Effector memory CD8-positive, alpha-beta T cell (primary cell): ENCODE measurements around the gene VIPR2.
"Not testable (repeated sequence)": the region's sequence is repeated elsewhere in the genome, so short reads cannot be mapped to it uniquely, and the experiment has no call there.

Source experiments
- ATAC-seq: fragments of 150-1000 bp; cut with Tn5 transposase; replicated peaks from 2 replicates; pipeline ENCODE4 v1.10.0; 2021; ENCODE audit warnings: mild to moderate bottlenecking, moderate library complexity
- DNase-seq, 3 experiments: peaks; one replicate each; pipeline ENCODE4 v3.0.0; 2021
- H3K27ac Mint-ChIP-seq, 2 donors: one replicate each; pipeline ENCODE4 v1.8.0; 2022; ENCODE audit warnings: mild to moderate bottlenecking in 2 of 2, mixed read lengths in 2 of 2, moderate library complexity in 2 of 2
- H3K27me3 Mint-ChIP-seq, 2 donors: one replicate each; pipeline ENCODE4 v1.8.0; 2022; ENCODE audit warnings: mixed read lengths in 2 of 2
- H3K36me3 Mint-ChIP-seq: one replicate; pipeline ENCODE4 v1.8.0; 2022; ENCODE audit warnings: mild to moderate bottlenecking, moderate library complexity, mixed read lengths; ENCODE audit not compliant: insufficient read depth
- H3K4me1 Mint-ChIP-seq, 2 donors: one replicate each; pipeline ENCODE4 v1.8.0; 2022; ENCODE audit warnings: low read depth in 2 of 2, mixed read lengths in 2 of 2
- H3K4me3 Mint-ChIP-seq, 2 donors: one replicate each; pipeline ENCODE4 v1.8.0; 2022; ENCODE audit warnings: mild to moderate bottlenecking in 2 of 2, mixed read lengths in 2 of 2, moderate library complexity in 2 of 2
- H3K9me3 Mint-ChIP-seq, 2 donors: one replicate each; pipeline ENCODE4 v1.8.0; 2022; ENCODE audit warnings: mixed read lengths in 2 of 2

Gene VIPR2

DNA sequence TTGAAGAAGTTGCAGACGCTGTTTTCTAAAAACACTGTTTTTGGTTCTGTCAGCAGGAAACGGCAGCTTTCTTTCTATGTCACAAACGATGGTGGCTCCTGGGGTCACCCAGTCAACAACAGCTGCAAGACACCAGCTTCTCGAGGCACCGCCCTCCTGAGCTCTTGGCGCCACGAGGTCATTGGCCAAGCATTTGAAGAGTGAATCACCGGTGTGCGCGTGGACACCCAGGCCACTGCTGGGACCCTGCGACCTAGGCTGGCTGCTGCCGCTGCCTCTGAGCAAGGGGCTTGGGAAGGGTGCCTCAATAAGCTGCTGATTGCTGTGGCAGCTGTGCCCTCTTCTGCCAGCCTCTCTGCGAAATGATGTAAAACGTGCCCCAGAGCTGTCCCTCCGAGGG, 22.5 kb upstream of the VIPR2 start:
- DNase-seq: no peak
- no peak for ATAC-seq
- Mint-ChIP-seq H3K4me3 (no peak overlapping the region), H3K27me3 (no peaks in the 10 kb centered on the region), H3K27ac (no peak overlapping the region), H3K4me1 (no peaks in the 10 kb centered on the region), H3K9me3 (no peaks in the 10 kb centered on the region), H3K36me3 (no peaks in the 10 kb centered on the region)

DNA sequence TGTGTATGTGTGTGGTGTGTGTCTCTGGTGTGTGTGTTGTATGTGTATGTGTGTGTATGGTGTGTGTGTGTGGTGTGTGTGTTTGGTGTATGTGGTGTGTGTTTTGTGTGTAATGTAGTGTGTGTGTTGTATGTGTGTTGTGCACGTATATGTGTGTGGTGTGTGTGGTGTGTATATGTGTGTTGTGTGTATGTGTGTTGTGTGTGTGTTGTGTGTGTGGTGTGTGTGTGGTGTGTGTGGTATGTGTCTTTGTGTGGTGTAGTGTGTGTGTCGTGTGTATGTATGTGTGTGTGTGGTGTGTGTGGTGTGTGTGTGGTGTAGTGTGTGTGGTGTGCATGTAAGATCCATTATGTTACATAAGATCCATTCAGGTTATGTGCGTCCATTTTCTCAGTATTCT, 21.9 kb upstream of the VIPR2 start:
- Mint-ChIP-seq H3K4me1 (no peaks in the 10 kb centered on the region), H3K27ac (no peak overlapping the region), H3K9me3 (no peaks in the 10 kb centered on the region), H3K27me3 (no peaks in the 10 kb centered on the region), H3K36me3 (no peaks in the 10 kb centered on the region), H3K4me3 (no peak overlapping the region)
- DNase-seq (no peak), ATAC-seq (no peak)

- DNase-seq: no peak
- ATAC-seq: no peak
Observed at GRCh38 chr7:159165352-159165751, 20.7 kb upstream of the VIPR2 start.

DNA sequence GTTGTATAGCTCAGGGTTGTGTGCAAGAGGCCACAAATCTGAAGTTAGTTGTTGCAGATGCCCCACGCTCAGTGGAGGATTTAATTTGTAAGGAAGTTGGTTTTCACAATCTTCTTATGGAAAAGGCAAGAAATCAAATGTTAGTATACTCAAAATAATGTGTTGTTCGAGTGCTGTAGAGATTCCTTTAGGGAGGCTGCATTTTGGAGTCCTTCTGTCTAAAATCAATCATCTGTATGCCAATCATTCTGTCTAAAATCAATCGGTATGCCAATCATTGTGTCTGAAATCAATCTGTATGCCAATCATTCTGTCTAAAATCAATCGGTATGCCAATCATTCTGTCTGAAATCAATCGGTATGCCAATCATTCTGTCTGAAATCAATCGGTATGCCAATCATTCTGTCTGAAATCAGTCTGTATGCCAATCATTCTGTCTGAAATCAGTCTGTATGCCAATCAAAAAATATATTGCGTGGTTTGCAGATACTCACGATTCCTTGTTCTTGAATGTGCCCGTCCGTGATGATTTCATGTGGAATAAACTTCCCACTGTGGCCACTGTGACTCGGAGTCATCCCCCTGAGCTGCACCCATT, 19.1 kb upstream of the VIPR2 start:
- H3K4me1 Mint-ChIP-seq, H3K27me3 Mint-ChIP-seq, DNase-seq, H3K36me3 Mint-ChIP-seq, H3K27ac Mint-ChIP-seq, ATAC-seq, H3K9me3 Mint-ChIP-seq, H3K4me3 Mint-ChIP-seq: not testable (repeated sequence)

More at GRCh38 chr7:159165352-159165751, 20.7 kb upstream of the VIPR2 start:
- H3K27ac Mint-ChIP-seq: no peak overlapping the region
- no peaks in the 10 kb centered on the region for H3K4me1 Mint-ChIP-seq
- no peaks in the 10 kb centered on the region for H3K9me3 Mint-ChIP-seq
- no peak overlapping the region for H3K4me3 Mint-ChIP-seq
- no peaks in the 10 kb centered on the region for H3K27me3 Mint-ChIP-seq
- no peaks in the 10 kb centered on the region for H3K36me3 Mint-ChIP-seq

DNA sequence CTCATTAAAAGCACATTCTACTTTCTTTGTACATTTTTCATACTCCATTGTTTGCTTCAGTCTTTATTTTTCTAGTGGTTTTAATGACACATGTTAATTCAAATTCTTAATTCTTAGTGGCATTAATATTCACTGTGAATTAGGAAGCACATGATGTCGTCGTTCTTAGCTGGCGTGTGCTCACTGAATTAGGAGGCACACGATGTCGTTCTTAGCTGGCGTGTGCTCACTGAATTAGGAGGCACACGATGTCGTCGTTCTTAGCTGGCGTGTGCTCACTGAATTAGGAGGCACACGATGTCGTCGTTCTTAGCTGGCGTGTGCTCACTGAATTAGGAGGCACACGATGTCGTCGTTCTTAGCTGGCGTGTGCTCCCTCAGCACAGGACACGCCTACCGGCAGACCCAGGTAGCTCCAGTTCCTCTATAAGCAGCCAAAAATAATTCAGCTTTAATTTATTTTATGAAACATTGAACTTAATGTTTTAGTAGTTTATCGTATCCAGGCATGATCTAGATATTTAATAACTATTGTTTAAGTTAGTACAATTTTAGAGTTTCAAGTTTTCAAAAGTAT, 17.5 kb upstream of the VIPR2 start:
- not testable (repeated sequence) for H3K27me3 Mint-ChIP-seq, H3K4me3 Mint-ChIP-seq, DNase-seq, H3K36me3 Mint-ChIP-seq, H3K27ac Mint-ChIP-seq, H3K9me3 Mint-ChIP-seq, ATAC-seq, H3K4me1 Mint-ChIP-seq

DNA sequence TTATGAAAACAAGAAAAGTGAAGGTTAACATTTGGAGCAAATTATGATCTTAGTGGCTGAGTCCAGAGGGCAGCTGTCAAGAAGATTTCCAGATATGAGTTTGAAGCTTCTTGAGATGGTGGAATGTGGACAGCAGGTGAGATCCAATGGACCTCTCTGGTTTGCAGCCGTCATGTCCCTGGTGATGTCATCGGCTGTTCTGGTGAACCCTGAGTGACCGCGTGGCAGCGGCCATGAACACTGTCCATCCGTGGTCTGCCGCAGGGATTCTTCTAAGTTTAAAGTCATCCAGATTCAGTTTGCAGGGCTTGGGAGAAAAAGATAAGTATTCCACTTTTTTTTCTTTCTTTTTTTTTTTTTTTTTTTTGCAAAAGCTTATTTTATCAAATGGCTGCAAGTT, 15.8 kb upstream of the VIPR2 start:
- Mint-ChIP-seq H3K4me1 (no peaks in the 10 kb centered on the region), H3K27ac (no peak overlapping the region)

GRCh38 chr7:159159731-159160130, 15.1 kb upstream of the VIPR2 start:
- peaks cover 0 to 7% of the 10 kb centered on the region in 2 donors for H3K27me3 Mint-ChIP-seq
- no peaks in the 10 kb centered on the region for H3K36me3 Mint-ChIP-seq
- ATAC-seq (no peak), DNase-seq (no peak)
- H3K4me3 Mint-ChIP-seq: no peak overlapping the region
- no peaks in the 10 kb centered on the region for H3K9me3 Mint-ChIP-seq
- no peak overlapping the region for H3K27ac Mint-ChIP-seq
- no peaks in the 10 kb centered on the region for H3K4me1 Mint-ChIP-seq

More for the DNA sequence above, 15.8 kb upstream of the VIPR2 start:
- H3K36me3 Mint-ChIP-seq: no peaks in the 10 kb centered on the region
- no peak for ATAC-seq
- DNase-seq: no peak
- H3K9me3 Mint-ChIP-seq: no peaks in the 10 kb centered on the region
- H3K4me3 Mint-ChIP-seq: no peak overlapping the region
- peaks cover 0 to 7% of the 10 kb centered on the region in 2 donors for H3K27me3 Mint-ChIP-seq

DNA sequence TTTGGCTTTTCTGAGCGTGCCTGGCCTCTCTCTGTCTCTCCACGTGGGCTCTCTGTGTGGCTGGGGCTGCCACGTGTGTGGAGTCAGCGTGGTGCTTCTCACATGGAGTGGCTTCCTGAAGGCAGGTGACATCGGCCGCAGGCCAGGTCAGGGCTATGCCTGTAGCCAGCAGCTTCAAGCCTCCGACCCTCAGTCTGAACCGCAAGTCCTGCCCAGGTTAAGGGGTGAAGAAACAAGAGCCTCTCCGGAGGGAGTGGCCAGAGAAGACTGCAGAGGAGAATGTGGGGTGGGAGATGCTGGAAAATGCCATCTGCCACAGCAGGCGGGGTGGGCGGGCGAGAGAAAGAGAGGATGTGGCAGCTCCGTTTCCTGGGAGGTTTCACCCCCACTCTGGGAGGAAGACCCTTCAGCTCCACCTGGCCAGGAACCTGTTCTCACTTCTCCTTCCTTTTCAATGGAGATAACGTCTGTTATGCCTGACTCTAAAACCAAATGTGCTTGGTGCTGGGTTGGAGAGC, 14.3 kb upstream of the VIPR2 start:
- Mint-ChIP-seq H3K27me3 (peaks cover 0 to 7% of the 10 kb centered on the region in 2 donors), H3K4me1 (no peaks in the 10 kb centered on the region), H3K27ac (no peak overlapping the region), H3K4me3 (no peak overlapping the region), H3K36me3 (no peaks in the 10 kb centered on the region), H3K9me3 (no peaks in the 10 kb centered on the region)
- DNase-seq (no peak), ATAC-seq (no peak)

DNA sequence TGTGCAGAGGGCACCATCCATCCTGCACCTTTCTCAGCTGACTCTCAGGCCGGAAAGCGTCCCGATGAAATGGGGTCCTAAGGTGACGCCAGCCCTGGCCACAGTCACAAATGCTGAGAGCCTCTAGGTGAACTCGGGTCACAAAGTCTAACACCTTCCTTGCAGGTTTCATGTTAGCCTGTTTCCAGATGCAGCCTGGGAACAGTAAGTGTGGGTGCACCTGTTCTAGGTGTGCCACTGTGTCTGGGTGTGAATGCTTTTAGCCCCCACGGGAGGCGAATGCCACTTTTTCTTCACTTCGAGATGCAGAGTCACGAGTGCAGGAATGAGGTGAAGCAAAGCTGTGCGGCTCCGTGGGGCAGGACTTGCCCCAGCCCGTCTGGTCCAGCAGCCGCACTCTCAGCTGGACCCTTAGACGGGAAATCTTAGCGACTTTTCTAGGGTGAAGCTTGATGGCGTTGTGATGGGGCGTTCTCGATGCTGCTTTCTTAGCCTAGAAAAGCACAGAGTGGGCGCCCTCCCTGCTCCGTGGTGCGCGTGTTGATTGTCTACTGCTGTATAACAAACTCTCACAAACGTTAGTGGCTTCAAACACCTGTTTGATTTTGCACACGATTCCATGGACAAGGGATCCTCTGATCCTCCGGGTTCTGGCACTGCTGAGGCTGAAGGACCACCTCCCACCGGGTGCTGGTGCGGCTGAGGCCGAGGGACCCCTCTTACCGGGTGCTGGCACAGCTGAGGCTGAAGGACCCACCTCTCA, 13.6 kb upstream of the VIPR2 start:
- no peak for ATAC-seq

GRCh38 chr7:159157714-159158113, 13.0 kb upstream of the VIPR2 start:
- Mint-ChIP-seq H3K9me3 (no peaks in the 10 kb centered on the region), H3K27me3 (peaks cover 0 to 7% of the 10 kb centered on the region in 2 donors), H3K36me3 (no peaks in the 10 kb centered on the region), H3K4me1 (no peaks in the 10 kb centered on the region), H3K27ac (no peak overlapping the region), H3K4me3 (no peak overlapping the region)
- ATAC-seq (no peak), DNase-seq (no peak)

More for the DNA sequence above, 13.6 kb upstream of the VIPR2 start:
- Mint-ChIP-seq H3K4me1 (no peaks in the 10 kb centered on the region), H3K27ac (no peak overlapping the region), H3K27me3 (peaks cover 0 to 7% of the 10 kb centered on the region in 2 donors), H3K4me3 (no peak overlapping the region), H3K36me3 (no peaks in the 10 kb centered on the region), H3K9me3 (no peaks in the 10 kb centered on the region)
- no peak for DNase-seq

DNA sequence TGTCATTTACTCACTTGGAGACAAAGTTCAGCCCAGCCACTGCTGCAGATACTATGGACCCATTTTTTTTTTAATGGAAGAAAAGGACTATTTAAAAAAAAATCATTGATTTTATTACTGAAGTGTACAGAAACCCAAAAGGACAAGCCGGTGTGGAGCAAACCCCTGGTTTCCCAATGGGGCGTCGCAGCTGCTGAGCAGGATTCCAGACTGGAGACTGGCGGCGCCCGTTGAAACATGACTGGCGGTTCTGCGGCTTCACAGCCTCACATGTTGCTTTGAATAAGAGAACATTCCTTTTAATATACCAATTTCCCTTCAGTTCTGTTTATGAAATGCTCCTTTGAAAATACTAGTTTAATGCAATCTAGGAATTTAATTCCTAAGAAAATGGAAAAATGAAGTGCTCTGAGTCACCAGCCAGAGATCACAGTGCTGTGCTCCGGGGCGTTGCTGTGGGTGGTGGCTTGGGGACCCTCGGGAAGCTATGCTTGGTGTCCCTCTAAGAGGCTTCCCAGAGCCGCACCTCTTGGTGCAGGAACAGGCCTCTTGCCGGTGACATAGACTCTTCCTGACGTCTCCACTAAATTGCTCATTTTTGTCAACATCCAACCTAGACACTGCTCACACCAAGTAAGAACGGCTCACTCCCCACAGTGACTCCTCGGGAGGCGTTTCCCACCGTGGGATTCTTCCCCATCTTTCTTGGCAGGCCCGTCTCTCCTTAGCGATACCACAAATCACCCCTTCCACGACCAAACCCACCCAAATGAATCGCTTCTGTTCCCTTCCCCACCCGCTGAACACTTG, 12.0 kb upstream of the VIPR2 start:
- Mint-ChIP-seq H3K4me3 (no peak overlapping the region), H3K27me3 (peaks cover 0 to 7% of the 10 kb centered on the region in 2 donors), H3K4me1 (no peaks in the 10 kb centered on the region), H3K36me3 (no peaks in the 10 kb centered on the region), H3K27ac (no peak overlapping the region), H3K9me3 (no peaks in the 10 kb centered on the region)
- no peak for ATAC-seq
- DNase-seq: no peak

GRCh38 chr7:159155410-159155809, 10.7 kb upstream of the VIPR2 start:
- H3K36me3 Mint-ChIP-seq: no peaks in the 10 kb centered on the region

DNA sequence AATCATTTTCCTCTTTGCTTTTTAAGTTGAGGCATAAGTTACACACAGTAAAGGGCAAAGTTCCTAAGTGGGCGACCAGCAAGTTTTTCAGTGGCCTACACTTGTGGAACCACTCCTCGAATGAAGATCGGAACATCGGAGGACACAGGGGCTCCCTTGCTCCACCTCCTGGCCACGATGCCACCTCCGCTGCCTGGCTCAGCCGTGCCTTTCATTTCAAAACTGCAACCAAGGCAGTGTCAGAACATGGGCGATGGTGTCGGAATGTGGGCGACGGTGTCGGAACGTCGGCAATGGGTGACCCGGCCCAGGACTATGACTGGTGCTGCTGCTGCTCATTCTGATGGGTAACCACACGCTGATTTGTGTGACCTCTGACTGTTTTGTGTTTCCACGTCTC, 9.6 kb upstream of the VIPR2 start:
- H3K4me3 Mint-ChIP-seq: no peak overlapping the region
- DNase-seq (no peak), ATAC-seq (peak; percentile 51)
- peaks cover 0 to 7% of the 10 kb centered on the region in 2 donors for H3K27me3 Mint-ChIP-seq
- H3K4me1 Mint-ChIP-seq: no peaks in the 10 kb centered on the region
- H3K27ac Mint-ChIP-seq: no peak overlapping the region
- no peaks in the 10 kb centered on the region for H3K36me3 Mint-ChIP-seq
- no peaks in the 10 kb centered on the region for H3K9me3 Mint-ChIP-seq

More at GRCh38 chr7:159155410-159155809, 10.7 kb upstream of the VIPR2 start:
- Mint-ChIP-seq H3K4me1 (no peaks in the 10 kb centered on the region), H3K27me3 (peaks cover 0 to 7% of the 10 kb centered on the region in 2 donors), H3K27ac (no peak overlapping the region), H3K9me3 (no peaks in the 10 kb centered on the region), H3K4me3 (no peak overlapping the region)
- DNase-seq (no peak), ATAC-seq (no peak)
